TTC549 (cell line): ENCODE results near the gene CDC42BPG.
A peak's percentile ranks its signal among the peaks of the same experiment; 100 is the strongest.
"Not testable (repeated sequence)": the region's sequence is repeated elsewhere in the genome, so short reads cannot be mapped to it uniquely, and the experiment has no call there.

Source experiments
- FAIRE-seq: peaks from 2 replicates; lab custom pipeline; 2012; peaks lifted over from hg19 to GRCh38; lab: Jason Lieb, UNC

The CDC42BPG gene

GRCh38 chr11:64835616-64836447, 8.6 kb downstream of the CDC42BPG start:
- FAIRE-seq: no peak

DNA sequence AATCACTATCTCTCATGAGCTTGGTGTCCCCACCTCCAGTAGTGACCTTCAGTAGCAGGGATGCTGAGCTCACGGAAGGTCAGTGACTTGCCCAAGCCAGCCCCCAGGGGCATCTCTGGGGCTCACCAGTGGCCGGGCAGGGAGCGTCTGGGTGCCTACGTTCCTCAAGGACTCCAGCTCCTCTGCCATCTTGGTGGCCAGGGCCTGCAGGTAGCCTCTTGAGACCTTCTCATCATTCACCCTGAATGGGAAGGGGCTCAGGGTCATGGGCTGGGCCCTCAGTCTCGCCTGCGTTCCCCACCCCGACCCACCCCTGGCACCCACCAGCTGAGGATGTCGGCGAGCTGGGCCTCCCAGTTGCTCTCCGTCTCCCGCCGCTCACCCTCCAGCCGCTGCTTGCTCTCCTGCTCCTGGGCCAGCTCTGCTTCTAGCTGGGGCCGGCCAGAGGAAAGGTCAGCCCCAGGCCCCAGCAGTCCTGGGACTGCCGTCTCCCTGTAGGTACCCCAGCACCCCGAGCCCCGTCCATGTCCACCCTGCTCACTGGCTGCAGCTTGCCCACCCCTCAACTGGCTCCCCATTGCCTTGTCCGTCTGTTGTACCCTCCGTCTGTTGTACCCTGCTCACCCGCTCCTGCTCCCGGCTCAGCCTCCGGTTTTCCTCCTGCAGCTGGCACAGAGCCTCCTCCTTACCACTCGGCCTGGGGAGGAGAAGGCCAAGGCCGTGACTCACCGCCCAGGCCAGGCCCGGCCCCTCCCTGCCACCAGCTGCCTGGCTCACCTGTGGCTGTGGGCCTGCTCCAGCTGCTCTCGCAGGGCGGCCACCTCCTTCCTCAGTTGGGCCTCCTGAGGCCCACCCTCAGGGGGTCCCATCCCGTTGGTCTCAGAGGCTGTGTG, 9.5 kb downstream of the CDC42BPG start:
- FAIRE-seq: no peak

GRCh38 chr11:64834031-64834722, 10.3 kb downstream of the CDC42BPG start:
- no peak for FAIRE-seq

DNA sequence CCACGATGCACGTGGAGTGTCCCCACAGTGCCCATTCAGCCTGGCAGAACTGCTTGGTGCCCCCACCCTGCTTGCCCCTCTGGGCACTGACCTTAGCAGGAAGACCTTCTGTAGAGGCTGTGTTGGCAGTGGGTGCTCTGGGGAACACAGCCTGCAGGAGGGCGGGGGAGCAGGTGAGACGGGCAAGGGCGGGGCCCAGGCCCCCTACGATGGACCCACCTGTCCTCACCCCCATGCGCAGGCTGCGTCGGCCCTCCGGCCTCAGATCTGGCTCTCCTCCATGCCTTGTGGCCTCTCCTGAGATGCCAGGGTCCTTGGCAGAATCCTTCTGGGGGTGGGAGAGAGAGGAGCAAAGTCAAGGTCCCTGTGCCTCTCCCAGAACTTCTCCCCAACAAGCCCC, 10.9 kb downstream of the CDC42BPG start:
- no peak for FAIRE-seq

DNA sequence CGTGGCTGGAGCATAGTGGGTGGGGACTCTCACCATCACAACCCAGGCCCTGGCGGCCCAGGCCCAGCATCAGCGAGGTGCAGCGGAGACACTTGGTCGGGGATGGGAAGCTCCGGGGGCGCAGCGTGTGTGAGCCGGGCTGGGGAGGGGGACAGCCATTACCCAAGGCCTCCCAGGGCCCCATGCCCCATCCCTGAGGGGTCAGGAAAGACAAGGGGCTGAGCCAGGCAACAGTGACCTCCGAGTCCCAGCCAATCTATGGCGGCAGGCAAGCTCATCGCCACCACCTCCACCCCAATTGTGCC, 11.3 kb downstream of the CDC42BPG start:
- no peak for FAIRE-seq

GRCh38 chr11:64832467-64833197, 11.8 kb downstream of the CDC42BPG start:
- FAIRE-seq: no peak

DNA sequence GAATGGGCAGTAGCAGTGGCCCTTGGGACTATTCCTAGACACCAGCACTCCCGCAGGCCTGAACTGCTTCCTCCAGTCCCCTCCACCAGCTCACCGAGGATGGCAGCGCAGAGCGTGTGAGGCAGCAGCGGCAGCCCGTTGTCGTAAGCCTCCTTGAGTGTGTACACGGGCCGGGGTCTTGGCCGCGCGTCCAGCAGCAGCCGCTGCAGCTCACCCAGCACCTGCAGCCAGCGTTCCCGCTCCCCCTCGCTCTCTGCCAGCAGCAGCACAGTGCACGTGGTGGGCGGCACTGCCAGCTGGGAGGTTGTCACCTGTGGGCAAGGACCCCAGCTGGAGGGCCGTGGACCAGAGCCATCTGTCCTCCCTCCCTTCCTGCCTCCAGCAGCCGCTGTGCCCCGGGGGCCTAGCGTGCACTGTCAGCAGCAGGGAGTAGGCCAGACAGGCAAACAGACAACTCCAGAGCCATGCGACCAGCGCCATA, 13.0 kb downstream of the CDC42BPG start:
- no peak for FAIRE-seq

- FAIRE-seq: no peak
Measured at GRCh38 chr11:64829536-64830251, 14.8 kb downstream of the CDC42BPG start.

- FAIRE-seq: no peak
Measured at GRCh38 chr11:64827451-64827839, 17.0 kb downstream of the CDC42BPG start.

DNA sequence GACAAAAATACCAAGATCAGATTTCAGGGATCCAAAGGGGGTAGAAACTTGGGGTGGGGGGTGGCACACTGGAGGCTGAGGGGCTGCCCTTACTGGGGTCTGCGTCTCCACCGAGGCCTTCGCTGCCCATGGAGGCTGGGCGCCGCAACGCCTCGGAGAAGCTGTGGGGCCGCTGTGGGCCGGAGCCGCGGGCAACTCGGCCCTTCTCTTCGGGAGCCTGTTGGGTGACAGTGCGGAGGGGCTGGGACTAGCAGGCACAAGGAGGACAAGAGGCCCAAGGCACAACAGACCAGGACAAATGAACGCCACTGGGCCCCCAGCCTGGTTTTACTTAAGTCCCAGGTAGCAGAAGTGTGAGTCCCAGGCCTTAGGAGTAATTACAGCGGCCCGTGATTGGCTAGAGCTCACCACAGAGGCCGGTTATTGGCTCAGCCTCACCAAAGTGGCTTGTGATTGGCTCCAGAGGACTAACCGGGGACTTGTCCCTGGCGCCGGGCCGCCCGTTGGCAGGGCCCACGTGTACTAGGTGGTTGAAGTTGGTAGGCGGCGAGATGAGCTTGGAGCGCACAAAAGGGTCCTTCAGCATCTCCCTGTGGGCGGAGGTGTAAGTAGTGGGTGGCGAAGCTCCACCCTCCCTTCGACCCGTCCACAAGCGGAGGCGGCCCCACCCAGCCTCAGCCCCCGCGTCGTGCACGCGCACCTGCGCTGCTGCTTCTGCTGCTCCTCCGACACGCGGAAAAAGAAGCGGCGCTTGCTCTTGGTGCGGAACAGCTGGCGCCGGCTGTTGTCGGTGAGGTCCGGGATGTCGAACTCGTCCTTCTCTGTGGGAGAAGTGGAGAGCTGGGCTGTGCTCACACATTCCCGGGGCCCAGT, 17.6 kb downstream of the CDC42BPG start:
- FAIRE-seq: no peak

DNA sequence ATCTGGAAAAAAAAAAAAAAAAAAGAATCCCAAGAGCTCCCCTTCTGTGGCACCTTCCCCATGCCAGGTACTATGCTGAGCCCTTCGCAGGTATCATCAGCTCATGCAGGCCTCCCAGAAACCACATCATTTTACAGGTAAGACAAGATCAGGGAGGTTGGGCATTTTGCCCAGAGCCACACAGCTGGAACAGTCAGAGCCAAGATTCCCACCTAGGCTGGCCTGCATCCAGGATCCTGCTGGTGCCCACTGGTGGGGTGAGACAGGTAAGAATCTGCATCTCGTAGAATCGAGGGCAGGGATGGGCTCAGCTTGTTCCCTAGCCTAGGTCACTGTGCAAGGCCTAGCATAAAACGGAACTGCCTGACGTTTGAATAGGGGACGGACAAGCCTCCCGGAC, 18.4 kb downstream of the CDC42BPG start:
- no peak for FAIRE-seq

DNA sequence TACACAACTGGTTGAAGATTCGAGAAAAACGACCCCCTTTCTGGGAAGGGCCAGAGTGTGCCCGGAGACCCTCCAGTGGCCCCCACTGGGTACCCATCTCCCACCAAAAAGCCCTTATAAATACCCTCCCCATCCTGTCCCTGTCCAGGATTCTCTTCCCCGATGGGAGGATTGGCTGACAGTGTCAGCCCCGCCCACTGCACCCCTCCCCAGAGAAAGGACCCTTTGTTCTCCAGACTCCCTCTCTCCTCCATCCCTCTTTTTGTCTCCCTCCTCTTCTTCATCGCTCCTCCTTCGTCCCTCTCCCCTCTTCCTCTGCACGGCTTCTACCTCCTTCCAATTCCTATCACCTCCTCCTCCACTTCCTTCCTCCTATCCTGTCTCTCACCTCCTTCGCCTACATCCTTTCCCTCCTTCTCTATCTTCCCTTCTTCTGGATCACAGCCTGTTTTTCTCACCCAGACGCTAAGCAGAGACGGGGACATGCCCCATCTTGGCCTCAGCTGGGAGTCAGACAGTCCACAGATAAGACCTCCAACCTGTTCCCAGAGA, 20.8 kb downstream of the CDC42BPG start:
- no peak for FAIRE-seq

DNA sequence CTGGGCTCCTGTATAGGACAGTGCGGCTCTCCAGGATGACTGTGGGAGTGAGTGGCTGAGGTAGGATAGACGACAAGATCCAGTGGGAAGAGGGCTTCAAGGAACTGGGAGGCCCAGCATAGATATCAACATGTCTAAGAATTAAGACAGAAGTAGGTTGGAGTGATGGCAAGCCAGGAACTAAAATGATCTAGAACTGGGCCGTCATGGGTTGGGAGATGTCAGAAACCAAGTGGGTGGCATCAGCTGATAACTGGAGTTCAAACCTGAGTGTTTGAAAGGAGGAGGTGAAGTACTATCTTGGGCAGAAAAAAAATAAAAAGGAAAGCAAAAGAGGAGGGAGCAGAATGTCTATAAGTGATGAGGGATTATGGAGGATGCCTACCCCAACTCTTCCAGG, 27.0 kb downstream of the CDC42BPG start:
- no peak for FAIRE-seq

DNA sequence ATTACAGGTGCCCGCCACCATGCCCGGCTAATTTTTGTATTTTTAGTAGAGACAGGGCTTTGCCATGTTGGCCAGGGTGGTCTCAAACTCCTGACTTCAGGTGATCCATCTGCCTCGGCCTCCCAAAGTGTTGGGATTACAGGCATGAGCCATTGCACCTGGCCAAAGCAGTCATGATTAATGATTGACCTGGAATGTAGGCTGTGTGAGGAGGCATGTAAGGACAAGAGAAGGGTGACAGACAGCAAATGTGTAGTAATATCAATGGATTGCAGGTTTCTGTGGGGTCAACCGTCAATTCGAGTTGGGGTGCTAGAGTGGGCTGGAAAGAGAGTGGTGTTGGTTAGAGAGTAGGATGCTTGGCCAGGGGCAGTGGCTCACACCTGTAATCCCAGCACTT, 29.0 kb downstream of the CDC42BPG start:
- FAIRE-seq: not testable (repeated sequence)

DNA sequence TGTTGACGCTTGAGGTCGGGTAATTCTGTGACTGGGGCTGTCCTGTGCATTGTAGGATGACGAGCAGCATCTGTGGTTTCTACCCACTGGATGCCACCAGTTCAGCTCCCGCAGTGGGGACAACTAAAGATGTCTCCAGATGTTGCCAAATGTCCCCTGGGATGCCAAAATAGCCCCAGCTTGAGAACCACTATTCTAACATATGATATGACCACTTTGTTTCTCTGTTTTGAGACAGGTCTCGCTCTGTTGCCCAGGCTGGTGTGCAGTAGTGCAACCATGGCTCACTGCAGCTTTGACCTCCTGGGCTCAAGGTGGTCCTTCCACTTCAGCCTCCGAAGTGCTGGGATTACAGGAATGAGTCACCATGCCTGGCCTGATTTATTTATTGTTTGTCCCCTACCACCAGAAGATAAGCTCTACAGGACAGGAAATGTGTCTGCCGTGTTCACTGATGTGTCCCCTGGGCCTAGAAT, 29.7 kb downstream of the CDC42BPG start:
- FAIRE-seq: no peak

- FAIRE-seq: no peak
Measured at GRCh38 chr11:64813826-64814225, 30.6 kb downstream of the CDC42BPG start.

- FAIRE-seq: no peak
Measured at GRCh38 chr11:64810891-64811272, 33.6 kb downstream of the CDC42BPG start.

- FAIRE-seq: peak; percentile 89
Measured at GRCh38 chr11:64810271-64810890, 34.1 kb downstream of the CDC42BPG start, which contains the start of gene MEN1. Gene MEN1 (minus strand): TSS chr11:64810551. CDS start chr11:64810109, 442 bp downstream.

- no peak for FAIRE-seq
Measured at GRCh38 chr11:64809781-64810241, 34.6 kb downstream of the CDC42BPG start.
